GM21529 (cell line): ENCODE data around the gene APOD.
A peak's percentile ranks its signal among the peaks of the same experiment; 100 is the strongest.
"Not testable (repeated sequence)": the region's sequence is repeated elsewhere in the genome, so short reads cannot be mapped to it uniquely, and the experiment has no call there.

Experiments used
- ATAC-seq: cut with Tn5 transposase; IDR thresholded peaks from one replicate; pipeline ENCODE4 v1.9.1; 2021; ENCODE audit not compliant: unreplicated experiment

The APOD gene

GRCh38 chr3:195583831-195584542 lies at the start of gene APOD:
TSS of gene APOD (minus strand) at chr3:195583940. CDS start at chr3:195579461, 4,479 bp downstream.
- ATAC-seq = no peak

- ATAC-seq = not testable (repeated sequence)
Observed at GRCh38 chr3:195633351-195633750, 49.6 kb upstream of the APOD start.

DNA sequence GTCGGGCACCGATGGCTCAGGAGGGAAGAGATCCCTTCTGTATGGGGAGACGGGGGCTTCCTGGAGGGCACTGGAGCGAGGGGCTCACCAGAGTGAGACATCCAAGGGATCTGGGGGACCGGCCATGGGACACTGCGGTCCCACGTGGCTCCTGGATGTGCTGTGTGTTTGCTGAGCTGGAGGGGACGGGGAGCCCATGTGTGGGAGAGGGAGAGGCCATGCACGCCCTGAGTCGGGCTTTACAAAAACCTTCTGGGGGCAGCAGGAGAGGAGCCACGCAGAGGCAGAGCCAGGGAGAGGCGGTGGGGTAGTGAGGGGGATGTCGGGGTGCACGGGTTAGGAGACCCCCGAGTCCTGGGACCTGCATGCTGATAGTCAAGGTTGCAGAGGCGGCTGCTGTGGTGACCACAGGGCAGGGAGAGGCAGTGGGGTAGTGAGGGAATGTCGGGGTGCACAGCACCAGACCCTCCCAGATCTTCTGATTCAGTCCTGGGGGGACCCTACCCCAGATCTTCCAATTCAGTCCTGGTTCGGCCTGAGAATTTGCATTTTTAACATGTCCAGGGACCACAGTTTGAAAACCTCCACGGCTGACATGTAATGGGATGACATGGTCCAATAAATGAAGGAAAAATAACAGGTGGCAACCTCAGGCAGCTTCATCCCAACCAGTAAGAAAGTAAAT lies 48.9 kb upstream of the APOD start:
- not testable (repeated sequence) for ATAC-seq

DNA sequence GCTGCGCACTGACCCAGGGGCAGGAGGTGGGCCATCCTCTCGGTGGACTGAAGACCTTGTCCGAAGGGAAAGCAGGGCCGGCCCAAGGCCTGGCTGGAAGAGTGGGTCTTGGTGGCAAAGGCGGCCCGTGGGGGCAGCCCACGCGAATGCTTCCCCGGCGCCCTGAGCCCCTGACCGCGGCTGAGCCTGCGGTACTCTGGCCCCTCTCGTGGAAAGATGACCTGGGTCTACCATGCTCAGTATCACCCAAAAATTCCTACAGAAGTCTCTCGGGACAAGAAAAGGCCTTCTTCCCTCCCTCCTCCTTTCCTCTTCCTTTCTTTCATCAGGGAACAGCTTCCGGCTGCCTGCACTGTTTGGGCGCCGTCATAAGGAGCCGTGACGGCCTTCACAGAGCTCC lies 48.3 kb upstream of the APOD start:
- not testable (repeated sequence) for ATAC-seq

DNA sequence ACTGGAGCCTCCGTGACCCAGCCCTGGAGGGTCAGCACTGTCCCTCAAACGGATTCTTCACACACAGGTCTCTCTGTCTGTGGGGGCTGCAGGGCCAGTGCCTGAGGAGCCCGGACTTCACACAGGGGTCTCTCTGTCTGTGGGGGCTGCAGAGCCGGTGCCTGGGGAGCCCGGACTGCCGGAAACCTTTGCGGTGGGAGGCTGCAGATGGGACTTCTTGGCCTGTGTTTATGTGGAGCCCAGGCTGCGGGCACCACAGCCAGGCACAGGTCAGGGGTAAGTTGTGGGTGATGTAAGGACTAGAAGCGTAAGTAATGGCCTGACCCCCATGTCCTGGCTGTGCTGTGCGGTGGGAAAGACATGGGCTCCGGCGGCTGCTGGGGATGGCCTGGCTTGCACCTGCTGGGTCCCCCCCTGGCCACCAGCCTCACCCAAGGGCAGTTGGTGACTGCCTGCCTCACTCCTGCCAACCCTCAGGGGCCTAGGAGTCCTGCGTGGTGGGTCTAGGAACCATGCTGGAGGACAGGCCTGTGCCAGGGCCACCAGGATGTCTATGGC lies 47.3 kb upstream of the APOD start:
- ATAC-seq = not testable (repeated sequence)

DNA sequence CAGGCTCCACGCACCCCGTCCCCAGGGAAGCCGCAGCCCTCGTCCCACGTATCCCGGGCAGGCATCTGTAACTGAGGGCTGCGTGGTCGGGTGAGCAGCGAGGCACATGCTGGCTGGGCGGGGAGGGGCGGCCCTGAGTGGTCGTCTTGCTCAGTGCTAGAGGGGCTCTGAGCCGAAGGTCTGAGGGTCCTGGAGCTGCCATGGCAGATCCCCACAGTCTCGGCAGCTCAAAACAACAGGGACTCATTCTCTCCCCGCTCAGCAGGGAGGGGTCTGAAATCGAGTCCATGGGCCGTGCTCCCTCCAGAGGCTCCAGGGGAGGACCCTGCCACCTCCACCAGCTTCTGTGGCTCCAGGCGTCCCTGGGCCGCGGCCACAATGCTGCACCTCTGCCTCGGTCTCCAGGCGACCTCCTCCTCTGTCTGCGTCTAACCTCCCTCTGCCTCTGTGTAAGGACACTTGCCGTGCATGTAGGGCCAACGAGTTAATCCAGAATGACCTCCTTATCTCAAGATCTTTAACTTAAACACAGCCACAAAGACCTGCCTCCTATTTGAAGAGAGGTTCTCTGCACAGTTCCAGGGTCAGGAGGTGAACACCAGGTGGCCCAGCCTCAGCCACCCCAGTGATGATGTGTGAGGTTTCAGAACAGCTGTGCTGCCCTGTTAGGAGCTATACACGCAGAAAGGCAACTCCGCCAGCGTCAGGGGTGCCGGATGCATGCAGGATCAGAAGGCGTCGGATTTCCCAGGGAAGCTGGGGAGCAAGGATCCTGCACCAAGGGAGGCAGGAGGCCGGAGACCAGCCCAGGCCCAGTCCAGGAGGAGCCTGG lies 46.6 kb upstream of the APOD start:
- not testable (repeated sequence) for ATAC-seq

- not testable (repeated sequence) for ATAC-seq
Observed at GRCh38 chr3:195629682-195630081, 45.9 kb upstream of the APOD start.

GRCh38 chr3:195628386-195628920 lies 44.7 kb upstream of the APOD start:
- ATAC-seq = not testable (repeated sequence)

- not testable (repeated sequence) for ATAC-seq
Observed at GRCh38 chr3:195627515-195628385, 44.0 kb upstream of the APOD start.

DNA sequence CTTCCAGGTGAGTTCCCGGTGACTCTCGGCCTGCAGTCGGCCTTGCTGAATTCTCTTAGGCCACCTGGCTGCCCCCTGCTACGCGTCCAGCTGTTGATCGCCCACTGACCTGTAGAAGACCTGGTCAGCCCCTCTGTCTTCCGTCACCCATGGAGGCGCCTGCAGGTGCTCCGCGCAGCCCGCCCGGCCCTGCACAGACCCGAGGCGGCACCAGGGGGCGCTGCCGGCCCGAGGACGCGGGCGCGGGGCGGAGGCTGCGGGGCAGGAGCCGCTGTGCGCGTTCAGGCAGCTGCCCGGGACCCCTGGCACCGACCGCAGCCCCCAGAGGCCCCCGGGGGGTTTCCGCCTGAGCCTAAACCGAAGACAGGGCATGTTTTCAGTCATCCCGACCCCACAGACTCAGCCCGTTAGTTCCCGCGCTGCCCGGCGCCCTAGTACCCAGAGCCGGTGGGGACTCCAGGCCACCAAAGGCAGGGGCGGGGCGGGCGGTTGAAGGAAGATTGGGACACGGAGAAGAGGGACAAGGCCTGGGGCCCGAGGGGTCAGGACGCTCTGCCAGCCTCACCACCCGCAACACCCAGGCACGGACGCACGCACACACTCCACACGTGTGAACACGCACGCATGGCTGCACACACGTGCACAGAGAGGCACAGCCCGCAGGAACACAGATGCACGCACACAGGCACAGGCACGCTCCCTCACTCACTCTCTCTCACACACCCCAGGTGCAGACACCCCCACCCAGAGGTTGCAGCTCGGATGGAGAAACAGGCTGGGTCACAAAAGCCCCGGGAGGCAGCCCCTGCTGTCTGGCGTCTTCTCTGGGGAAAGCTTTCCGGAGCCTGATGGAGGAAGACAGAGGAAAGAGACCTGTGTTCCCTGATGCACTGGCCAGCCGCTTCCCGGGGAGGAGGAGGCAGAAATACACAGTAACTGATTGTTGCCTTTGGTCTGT lies 41.1 kb upstream of the APOD start:
- peak; percentile 91 for ATAC-seq

- not testable (repeated sequence) for ATAC-seq
Observed at GRCh38 chr3:195624171-195624570, 40.4 kb upstream of the APOD start.

DNA sequence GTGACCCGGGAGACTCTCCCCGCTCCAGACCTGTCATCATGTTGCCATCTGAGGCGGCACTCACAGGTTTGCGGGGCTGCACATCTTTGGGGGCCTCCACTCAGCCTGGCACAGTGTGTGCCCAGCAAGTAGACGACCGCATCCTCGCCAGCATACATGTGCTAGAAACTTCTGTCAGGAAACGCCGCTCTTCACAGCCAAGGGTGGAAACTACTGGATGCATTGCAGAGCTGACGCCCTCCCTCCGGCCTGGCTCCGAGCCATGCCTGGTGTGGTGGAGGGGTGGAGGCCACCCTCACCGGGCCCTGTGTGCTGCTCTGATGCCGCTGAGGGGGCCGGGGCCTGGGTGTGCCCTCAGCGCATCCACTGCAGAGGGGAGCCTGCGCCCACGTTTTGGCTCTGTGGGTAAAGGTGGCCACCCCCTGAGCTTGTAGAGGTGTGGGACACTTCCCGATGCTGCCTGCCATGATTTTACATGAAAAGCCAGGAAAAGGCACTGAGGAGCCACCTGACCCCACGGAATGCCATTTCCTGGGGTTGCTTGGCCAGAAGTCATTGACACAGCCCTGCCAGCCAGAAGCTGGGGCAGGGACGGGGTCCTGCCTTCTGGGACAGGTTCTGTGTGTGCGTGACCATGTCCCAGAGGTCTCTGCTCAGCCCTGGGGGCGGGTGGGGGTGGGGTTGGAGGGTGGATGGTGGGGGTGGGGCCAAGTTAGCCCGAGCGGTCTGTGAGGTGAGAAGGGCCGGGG lies 39.7 kb upstream of the APOD start:
- not testable (repeated sequence) for ATAC-seq

DNA sequence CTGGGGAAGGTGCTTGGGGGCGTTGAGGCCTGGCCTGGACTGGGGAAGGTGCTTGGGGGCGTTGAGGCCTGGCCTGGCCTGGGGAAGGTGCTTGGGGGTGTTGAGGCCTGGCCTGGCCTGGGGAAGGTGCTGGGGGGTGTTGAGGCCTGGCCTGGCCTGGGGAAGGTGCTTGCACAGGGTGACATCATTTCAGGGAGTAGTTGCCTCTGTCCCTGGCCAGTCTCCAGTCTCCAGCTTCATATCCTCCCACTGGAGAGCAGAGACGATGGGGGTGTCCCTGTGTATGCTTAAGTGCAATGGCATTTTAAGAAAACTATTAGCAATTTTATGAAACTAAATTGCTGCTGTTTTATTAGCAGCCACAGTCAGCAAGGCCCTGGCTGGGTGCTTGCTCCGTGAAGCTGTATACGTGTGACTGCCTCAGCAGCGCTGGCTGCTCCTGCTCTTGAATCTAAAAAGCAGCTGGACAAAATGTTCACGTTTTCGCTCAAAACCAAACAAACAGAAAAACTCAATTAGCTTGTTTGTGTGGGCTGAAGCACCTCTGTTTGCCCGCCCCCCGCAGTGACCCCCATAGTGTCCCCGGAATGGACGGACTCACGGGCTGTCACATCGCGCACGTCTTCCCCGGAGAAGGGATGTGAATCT lies 38.9 kb upstream of the APOD start:
- not testable (repeated sequence) for ATAC-seq

GRCh38 chr3:195622012-195622411 lies 38.3 kb upstream of the APOD start:
- not testable (repeated sequence) for ATAC-seq

DNA sequence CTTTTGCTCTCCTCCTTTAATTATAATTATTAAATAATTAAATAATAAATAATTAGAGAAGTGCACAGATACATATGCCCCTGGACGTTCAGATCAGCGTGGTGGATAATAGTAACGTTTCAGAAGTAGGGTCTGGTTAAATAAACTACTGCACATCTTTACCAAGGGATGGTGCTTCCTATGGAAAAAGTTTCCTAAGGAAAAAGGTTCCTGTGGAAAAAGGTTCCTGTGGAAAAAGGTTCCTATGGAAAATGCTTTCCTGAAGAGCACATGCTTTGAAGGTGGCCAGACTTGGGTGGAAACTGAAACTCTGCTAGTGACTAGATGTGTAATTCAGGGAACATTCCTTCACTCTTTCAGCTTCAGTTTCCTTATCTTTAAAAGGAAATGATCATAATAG lies 37.4 kb upstream of the APOD start:
- ATAC-seq = not testable (repeated sequence)

DNA sequence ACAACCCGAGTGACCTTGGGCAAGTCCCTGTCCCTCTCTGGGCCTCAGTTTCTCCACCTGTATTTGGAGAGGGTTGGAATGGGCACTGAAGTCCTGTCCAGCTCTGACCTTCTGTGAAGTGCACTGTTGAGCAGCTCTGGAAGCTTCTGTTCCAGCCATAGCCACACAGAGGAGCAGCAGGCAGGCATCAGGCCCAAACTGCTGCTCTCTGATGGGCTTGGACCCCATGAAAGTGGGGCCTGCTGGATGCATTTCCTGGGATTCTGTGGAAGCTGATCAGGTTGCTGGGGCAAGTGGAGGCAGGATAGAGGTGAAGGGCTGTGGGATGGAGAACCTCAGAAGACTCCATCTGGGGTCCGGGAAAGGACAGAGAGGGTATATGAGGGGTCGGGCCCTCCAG lies 36.7 kb upstream of the APOD start:
- ATAC-seq = not testable (repeated sequence)

DNA sequence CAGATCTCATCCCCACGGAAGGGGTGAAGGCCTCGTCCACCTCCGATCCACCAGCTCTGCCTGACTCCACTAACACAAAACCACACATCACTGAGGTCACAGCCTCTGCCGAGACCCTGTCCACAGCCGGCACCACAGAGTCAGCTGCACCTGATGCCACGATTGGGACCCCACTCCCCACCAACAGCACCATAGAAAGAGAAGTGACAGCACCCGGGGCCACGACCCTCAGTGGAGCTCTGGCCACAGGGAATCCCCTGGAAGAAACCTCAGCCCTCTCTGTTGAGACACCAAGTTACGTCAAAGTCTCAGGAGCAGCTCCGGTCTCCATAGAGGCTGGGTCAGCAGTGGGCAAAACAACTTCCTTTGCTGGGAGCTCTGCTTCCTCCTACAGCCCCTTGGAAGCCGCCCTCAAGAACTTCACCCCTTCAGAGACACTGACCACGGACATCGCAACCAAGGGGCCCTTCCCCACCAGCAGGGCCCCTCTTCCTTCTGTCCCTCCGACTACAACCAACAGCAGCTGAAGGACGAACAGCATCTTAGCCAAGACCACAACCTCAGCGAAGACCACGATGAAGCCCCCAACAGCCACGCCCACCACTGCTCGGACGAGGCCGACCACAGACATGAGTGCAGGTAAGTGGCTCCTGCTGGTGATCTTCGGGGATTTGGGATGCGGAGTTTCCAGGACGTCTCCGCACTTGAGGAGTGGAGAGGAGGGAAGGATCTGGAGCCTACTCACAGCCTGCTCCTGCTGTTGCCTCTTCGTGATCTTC lies 36.0 kb upstream of the APOD start:
- not testable (repeated sequence) for ATAC-seq
